Measurements from ENCODE around the gene IL17RD.
A peak's percentile ranks its signal among the peaks of the same experiment; 100 is the strongest.

The IL17RD gene

GRCh38 chr3:57168151-57168550 is 3.0 kb upstream of the IL17RD start:
- no peaks in the 10 kb centered on the region for H3K9me3 ChIP-seq (ENCODE audit: control insufficient read depth, insufficient read depth, low read length)
- H3K36me3 ChIP-seq (ENCODE audit: control insufficient read depth, low read length) = no peaks in the 10 kb centered on the region
- H3K27ac ChIP-seq (ENCODE audit: low read depth, low read length) = no peak overlapping the region
- no peaks in the 10 kb centered on the region for H3K79me2 ChIP-seq (ENCODE audit: control insufficient read depth, low read length)
- H3K4me3 ChIP-seq (ENCODE audit: low read length) = no peak overlapping the region
- H3K4me2 ChIP-seq (ENCODE audit: low read length) = no peak overlapping the region
- TF ChIP-seq EZH2phosphoT487 (IDR thresholded peaks at IDR 0.05; ENCODE audit: borderline replicate concordance, low read length) = no peak
- TF ChIP-seq, protein P1, sequence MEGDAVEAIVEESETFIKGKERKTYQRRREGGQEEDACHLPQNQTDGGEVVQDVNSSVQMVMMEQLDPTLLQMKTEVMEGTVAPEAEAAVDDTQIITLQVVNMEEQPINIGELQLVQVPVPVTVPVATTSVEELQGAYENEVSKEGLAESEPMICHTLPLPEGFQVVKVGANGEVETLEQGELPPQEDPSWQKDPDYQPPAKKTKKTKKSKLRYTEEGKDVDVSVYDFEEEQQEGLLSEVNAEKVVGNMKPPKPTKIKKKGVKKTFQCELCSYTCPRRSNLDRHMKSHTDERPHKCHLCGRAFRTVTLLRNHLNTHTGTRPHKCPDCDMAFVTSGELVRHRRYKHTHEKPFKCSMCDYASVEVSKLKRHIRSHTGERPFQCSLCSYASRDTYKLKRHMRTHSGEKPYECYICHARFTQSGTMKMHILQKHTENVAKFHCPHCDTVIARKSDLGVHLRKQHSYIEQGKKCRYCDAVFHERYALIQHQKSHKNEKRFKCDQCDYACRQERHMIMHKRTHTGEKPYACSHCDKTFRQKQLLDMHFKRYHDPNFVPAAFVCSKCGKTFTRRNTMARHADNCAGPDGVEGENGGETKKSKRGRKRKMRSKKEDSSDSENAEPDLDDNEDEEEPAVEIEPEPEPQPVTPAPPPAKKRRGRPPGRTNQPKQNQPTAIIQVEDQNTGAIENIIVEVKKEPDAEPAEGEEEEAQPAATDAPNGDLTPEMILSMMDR (IDR thresholded peaks at IDR 0.05; ENCODE audit: low read depth, low read length, poor library complexity, severe bottlenecking) = no peak
- no peaks in the 10 kb centered on the region for H3K9me2 ChIP-seq (replicated peaks; ENCODE audit: control insufficient read depth, low read length)
- H3K4me1 ChIP-seq (ENCODE audit: control insufficient read depth, low read length) = peaks cover 22% of the 10 kb centered on the region
- H3F3A ChIP-seq (ENCODE audit: control insufficient read depth, insufficient read depth) = no peaks in the 10 kb centered on the region
- no peaks in the 10 kb centered on the region for H4K20me1 ChIP-seq (ENCODE audit: control insufficient read depth, insufficient read depth, low read depth, low read length)
- peaks cover 47% of the 10 kb centered on the region for H3K27me3 ChIP-seq (ENCODE audit: control insufficient read depth, low read length)

DNA sequence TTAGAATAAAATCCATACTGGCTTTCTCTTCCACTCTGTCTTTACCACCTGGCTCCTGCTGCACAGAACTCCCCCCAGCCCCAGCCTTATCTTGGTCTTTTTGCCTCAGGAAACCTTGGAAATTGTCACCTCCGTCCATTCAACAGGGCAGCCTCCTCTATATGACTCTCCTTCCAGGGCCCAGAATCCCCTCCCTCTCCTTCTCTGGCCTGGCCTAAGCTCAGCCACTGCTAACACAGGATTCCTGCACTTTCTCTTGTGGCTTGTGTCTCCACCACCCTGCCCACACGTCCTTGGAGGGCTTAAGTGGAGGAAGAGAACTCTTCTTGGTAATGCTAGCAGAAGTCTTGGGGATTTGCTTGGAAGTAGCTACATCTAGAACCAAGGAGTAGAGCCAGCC is 1.5 kb upstream of the IL17RD start:
- no peak overlapping the region for H3K4me2 ChIP-seq (ENCODE audit: low read length)
- H3K4me1 ChIP-seq (ENCODE audit: control insufficient read depth, low read length) = peaks cover 22% of the 10 kb centered on the region
- H3K9me3 ChIP-seq (ENCODE audit: control insufficient read depth, insufficient read depth, low read length) = no peaks in the 10 kb centered on the region
- H3K9me2 ChIP-seq (replicated peaks; ENCODE audit: control insufficient read depth, low read length) = no peaks in the 10 kb centered on the region
- no peak overlapping the region for H3K27ac ChIP-seq (ENCODE audit: low read depth, low read length)
- no peak for TF ChIP-seq EZH2phosphoT487 (IDR thresholded peaks at IDR 0.05; ENCODE audit: borderline replicate concordance, low read length)
- TF ChIP-seq, protein P1 (IDR thresholded peaks at IDR 0.05; ENCODE audit: low read depth, low read length, poor library complexity, severe bottlenecking) = no peak
- H3K79me2 ChIP-seq (ENCODE audit: control insufficient read depth, low read length) = no peaks in the 10 kb centered on the region
- no peaks in the 10 kb centered on the region for H3K36me3 ChIP-seq (ENCODE audit: control insufficient read depth, low read length)
- H3K27me3 ChIP-seq (ENCODE audit: control insufficient read depth, low read length) = peaks cover 57% of the 10 kb centered on the region
- H4K20me1 ChIP-seq (ENCODE audit: control insufficient read depth, insufficient read depth, low read depth, low read length) = no peaks in the 10 kb centered on the region
- H3F3A ChIP-seq (ENCODE audit: control insufficient read depth, insufficient read depth) = no peaks in the 10 kb centered on the region
- H3K4me3 ChIP-seq (ENCODE audit: low read length) = no peak overlapping the region

- Histone ChIP-seq H3K9me2 (replicated peaks; ENCODE audit: control insufficient read depth, low read length) (no peaks in the 10 kb centered on the region), H3K4me3 (ENCODE audit: low read length) (no peak overlapping the region; the same call in 1 of the 2 replicates), H4K20me1 (ENCODE audit: control insufficient read depth, insufficient read depth, low read depth, low read length) (no peaks in the 10 kb centered on the region), H3K27me3 (ENCODE audit: control insufficient read depth, low read length) (peaks cover 55% of the 10 kb centered on the region), H3K36me3 (ENCODE audit: control insufficient read depth, low read length) (no peaks in the 10 kb centered on the region), H3K27ac (ENCODE audit: low read depth, low read length) (no peak overlapping the region), H3F3A (ENCODE audit: control insufficient read depth, insufficient read depth) (no peaks in the 10 kb centered on the region), H3K4me2 (ENCODE audit: low read length) (peak overlapping the region; percentile 73), H3K4me1 (ENCODE audit: control insufficient read depth, low read length) (peaks cover 22% of the 10 kb centered on the region), H3K79me2 (ENCODE audit: control insufficient read depth, low read length) (no peaks in the 10 kb centered on the region), H3K9me3 (ENCODE audit: control insufficient read depth, insufficient read depth, low read length) (no peaks in the 10 kb centered on the region)
- TF ChIP-seq, protein P1 (IDR thresholded peaks at IDR 0.05; ENCODE audit: low read depth, low read length, poor library complexity, severe bottlenecking) = no peak
- no peak for TF ChIP-seq EZH2phosphoT487 (IDR thresholded peaks at IDR 0.05; ENCODE audit: borderline replicate concordance, low read length)
Measured at GRCh38 chr3:57165641-57166040, 488 bp upstream of the IL17RD start.
